ENCODE results near the gene EGFL7. TPM values are rescaled to one million over a fixed set of nuclear protein-coding genes. Genes with fewer than 3 reads are reported as not detected.

Gene EGFL7
- polyA plus RNA-seq, 5 donors = 60.3 to 160 (median 86.2) TPM

- DNase-seq = no peak
Observed at GRCh38 chr9:136658849-136659535, 3.7 kb upstream of the EGFL7 start.

DNA sequence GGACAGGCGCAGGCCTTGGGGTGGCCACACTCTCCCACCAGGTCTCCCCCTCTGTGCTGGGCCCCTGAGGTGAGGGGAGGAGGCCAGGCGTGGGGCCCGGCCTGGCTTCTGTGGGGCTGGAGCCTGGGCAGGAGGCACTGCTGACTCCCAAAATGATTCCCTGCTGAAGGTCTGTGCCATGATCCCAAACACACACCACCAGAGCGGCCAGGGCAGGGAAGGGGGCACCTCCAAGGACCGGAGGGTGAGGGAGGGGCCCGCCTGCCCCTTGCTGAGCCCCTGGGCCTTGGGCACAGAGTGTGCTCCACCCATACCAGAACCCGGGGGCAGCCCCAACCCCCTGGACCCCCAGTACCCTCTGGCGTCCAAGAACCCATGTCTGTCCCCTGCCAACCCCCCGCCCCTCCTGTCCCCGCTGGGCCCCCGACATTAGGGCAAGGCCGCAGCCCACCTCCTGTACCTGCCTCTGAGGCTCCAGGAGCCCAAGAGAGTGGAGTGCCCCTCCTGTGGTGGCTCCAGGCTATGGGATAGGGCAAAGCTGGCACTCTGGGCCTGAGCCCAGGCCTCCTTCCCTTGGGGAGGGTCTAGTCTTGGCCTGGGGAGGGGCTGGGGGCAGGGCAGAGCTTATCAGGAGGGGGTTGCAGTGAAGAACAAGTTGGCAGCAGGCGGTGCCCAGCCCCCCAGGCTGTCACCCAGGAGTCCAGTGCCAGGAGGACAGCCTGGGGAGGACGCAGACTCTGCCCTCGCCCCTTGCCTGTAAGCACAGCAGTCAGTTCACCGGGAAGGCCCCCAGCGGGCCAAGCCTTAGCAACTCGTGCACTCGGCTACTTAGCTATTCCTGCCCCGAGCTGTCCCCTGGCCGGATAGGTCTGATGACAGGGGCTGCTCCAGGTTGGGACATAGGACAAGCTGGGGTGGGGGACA lies 2.6 kb upstream of the EGFL7 start:
- DNase-seq = no peak

- no peak for DNase-seq
Observed at GRCh38 chr9:136660971-136661550, 1.7 kb upstream of the EGFL7 start.

- DNase-seq = no peak
Observed at GRCh38 chr9:136661641-136662325, 933 bp upstream of the EGFL7 start.

GRCh38 chr9:136662326-136662655 lies 425 bp upstream of the EGFL7 start:
- no peak for DNase-seq

DNA sequence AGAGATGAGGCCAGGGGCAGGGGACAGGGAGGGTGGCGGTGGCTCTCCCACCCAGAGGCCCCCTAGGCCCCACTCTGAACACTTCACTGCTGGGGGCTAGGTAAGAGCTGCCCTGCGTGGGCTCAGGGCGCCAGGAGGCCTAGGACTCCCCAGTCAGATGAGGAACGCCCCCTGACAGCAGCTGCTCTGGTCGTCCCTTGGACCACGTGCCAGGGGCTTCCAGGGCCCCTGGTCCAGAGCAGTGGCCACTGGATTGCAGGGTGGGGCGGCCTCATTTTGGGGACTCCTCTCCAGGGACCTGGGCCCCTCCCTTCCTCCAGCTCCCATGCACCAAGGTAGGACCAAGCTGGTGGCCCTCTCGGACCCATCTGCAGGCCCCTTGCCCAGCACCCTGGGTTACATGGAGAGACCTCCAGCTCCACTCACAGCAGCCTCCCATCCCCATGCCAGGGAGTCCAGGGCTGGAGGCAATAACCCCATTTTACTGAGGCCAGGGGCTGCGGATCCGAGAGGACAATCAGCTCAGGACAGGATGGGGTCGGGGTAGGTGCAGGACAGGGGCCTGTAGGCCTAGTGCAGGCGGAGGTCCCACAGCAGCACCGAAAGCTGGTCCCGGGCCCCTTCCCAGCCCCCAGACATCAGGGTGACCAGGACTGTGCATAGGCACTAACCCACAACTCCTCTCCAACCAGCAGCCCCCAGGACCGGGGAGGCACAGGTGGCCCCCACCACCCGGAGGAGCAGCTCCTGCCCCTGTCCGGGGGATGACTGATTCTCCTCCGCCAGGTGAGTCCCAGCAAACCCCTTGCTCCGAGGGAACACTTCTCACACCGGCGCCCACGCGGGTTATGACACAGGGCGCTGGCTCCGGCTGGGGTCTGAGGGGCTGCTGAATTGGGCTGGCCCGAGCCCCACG lies 1.5 kb downstream of the EGFL7 start:
- DNase-seq = no peak

DNA sequence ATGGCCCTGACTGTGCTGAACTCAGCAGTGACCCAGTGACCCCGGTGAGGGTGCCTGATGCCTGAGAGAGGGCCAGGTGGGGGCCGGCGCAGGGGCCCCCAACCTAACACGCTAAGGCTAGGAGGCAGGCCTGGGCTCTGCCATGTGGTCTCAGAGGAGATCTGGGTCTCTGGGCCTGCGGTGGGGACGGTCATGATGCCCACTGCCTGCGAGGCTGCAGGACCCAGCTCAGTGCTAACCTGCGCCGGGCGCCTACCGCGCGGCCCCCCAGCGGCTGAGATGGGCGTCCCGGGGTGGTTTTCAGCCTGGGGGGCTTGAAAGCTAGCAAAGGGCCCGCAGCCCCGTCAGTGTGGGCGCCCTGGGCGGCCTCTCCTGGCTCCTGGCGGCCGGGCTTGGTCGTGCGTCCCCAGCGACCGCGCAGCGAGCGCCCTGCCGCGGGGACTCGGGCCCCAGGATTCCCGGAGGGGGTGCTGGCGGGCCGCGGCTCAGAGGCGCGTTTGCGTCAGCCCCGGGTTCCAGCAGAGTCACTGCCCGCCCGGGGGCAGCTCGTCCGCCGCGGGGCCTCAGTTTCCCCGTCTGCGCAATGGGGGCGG lies 2.5 kb downstream of the EGFL7 start:
- DNase-seq = no peak

DNA sequence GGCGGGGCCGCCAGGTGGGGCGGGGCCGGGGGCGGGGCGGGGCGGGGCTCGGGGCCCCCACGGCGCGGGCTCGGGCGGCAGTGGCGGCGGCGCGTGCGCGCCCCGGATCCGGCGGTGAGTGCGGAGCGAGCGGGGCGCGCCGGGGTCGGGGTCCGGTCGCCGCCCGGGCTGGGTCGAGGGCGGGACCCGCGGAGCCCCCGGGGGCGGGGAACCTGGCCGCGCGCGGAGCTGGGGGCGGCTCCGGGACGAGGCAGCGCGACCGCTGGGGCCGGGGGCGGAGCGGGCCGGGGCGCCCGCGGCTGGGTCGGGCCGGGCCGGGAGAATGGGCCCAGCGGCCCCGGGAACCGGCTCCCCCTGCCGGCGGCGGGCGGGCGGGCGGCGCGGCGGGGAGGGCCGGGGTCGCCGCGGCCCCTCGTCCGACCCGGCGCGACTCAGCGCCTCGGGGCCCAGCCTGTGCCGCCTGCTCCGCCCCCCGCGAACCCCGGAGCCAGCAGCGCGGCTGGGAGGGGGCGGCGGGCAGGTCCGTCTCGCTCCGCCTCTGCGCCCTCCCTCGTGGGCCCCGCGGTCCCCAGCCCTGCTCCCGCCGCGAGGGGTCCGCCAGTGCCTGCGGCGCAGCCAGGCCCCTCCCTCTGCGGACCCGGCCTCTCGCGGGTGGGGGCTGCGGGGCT lies 3.1 kb downstream of the EGFL7 start:
- DNase-seq = no peak

DNA sequence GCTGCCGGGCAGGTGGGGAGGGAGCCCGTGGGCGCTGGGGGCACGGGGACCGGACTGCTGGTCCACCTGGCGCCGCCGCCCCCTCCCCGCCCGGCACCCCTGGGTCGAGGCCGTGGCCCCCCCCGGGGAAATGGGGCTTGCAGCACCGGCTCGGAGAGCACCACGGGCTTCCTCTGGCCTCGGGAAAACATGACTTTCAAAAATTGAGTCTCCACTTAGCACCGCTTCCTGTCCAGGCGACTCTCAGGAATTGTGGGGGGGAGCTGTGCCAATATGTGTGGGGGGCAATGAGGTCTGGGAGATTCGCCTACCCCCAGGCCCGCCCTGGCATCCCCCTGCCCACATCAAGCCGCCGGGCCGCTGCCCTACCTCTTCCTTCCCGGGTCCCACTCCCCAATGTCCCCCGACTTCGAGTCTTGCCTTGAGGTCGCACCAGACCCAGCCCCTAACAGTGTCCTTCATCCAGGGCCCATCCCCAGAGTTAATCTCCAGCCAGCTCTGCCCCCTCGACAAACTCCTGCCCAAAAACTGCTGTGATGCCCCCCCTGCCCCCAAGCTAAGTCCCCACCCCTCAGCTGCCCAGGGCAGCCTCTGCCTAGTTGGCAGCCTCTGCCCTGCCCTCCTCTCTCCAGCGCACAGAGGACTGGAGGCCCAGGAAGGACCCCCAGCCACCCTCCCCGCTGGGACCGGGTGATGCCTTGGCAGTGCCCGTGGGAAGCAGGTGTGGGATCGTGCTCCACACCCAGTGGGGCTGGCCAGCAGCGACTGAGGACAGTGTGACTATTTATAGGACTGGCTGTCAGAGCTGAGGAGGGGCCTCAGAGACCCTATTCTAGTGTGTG lies 3.9 kb downstream of the EGFL7 start:
- DNase-seq = no peak

DNA sequence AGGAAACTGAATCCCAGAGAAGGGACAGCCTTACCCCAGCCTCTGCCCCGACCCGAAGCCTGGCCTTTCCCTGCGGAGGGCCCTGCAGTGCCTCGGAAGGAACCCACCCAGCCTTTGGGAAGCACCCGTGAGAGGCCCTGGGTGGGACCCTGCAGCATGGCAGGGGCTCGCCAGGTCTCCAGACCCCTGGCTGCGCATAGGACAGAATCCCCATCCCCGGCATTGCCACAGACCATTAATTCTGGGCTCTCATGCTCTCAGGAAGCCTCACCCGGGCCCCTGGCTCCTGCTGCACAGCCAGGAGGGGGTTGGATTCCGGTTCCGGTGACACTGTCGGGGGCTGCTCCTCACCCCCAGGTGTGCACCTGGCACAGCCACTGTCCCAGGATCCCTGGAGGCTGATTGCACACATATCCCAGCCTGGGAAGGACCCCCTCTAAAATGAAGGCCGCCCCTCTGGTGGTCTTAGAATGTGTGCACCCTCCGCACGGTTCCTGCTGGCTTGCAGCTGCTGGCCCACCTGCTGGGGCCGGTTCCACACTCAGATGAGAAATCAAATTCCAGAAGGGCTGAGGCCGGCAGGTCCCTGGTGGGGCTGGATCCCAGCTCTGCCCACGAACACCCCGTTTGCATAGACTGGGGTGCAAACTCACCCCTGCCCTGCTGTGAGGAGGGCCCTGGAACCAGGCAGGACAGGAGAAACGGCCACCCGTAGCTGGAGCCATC lies 4.7 kb downstream of the EGFL7 start:
- DNase-seq = no peak

DNA sequence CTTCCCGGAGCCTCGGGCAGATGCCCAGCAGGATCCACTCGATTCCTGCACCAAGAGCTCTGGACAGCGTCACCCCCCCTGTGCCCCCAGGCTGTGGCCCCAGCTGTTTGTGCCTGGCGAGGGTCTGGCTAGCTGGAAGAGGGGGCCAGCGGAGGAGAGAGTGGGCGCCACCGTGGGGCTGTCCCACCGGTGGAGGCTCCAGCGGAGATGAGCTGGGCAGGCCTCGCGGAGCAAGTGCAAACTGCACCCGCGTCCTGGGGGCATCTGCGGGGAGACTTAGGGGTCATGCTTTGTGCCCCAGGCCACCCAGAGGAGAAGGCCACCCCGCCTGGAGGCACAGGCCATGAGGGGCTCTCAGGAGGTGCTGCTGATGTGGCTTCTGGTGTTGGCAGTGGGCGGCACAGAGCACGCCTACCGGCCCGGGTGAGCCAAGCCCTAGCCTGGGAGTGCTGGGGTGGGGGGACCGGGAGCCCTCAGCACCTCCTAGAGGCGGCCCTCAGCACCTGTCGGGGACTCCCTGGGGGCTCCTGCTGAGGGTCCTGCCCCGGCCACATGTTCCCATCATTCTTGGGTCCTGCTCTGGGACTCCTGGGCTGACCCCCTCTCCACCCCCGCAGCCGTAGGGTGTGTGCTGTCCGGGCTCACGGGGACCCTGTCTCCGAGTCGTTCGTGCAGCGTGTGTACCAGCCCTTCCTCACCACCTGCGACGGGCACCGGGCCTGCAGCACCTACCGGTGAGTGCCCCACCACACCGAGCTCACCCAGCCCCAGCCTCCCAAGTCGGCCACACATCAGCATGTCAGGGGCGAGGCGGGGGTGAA lies 5.4 kb downstream of the EGFL7 start:
- no peak for DNase-seq

- DNase-seq = no peak
Observed at GRCh38 chr9:136668983-136669790, 6.5 kb downstream of the EGFL7 start.

DNA sequence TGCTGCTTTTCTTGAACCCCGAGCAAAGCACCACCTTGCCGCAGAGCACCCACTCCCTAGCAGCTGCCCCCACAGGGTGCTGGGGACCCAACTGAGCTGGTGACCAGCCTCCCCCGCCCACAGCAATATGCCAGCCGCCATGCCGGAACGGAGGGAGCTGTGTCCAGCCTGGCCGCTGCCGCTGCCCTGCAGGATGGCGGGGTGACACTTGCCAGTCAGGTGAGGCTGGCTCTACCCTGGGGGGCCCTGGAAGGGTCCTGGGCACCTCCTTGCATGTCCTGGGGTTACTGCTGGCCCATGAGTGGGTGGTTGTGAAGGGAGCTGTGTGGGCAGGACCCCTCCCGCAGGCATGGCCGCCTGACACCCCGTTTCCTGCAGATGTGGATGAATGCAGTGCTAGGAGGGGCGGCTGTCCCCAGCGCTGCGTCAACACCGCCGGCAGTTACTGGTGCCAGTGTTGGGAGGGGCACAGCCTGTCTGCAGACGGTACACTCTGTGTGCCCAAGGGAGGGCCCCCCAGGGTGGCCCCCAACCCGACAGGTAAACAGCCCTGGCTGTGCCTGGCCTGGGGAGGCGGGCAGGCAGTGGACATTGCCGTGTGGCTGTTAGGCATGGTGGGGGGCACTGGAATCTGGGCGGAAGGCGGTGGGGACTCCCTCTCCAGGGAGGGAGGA lies 7.2 kb downstream of the EGFL7 start:
- DNase-seq = no peak

DNA sequence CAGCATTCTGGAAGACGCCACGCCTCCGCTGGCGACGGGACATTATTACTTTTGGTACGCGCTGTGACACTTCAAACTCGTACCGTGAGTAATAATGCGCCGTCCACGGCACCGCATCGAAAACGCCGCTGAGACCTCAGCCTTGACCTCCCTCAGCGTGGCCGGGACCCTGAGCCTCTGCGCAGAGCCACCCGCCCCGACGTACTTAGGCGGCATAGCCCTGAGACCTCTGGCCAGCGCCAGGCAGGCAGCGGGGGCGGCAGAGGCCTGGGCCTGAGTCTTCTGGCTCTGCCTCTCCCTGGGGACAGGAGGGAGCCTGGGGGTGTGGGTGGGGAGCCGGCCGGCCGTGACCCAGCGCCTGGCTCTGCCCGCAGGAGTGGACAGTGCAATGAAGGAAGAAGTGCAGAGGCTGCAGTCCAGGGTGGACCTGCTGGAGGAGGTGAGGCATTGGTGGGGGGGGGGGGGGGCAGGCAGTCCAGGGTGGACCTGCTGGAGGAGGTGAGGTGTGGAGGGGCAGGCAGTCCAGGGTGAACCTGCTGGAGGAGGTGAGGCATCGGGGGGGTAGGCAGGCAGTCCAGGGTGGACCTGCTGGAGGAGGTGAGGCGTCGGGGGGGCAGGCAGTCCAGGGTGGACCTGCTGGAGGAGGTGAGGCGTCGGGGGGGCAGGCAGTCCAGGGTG lies 8.0 kb downstream of the EGFL7 start:
- no peak for DNase-seq

GRCh38 chr9:136671254-136671614 lies 8.5 kb downstream of the EGFL7 start:
- no peak for DNase-seq

Measured in right lung (tissue), 5 donors.